Kidney tubule cell (primary cell): Measurements from ENCODE around the gene MLPH.

ENCODE experiments used
- DNase-seq: peaks from one replicate; pipeline ENCODE4 v3.0.0-alpha.2; 2018; ENCODE audit warnings: low spot score

Gene MLPH

GRCh38 chr2:237486819-237487448, at the start of gene MLPH:
Gene MLPH, plus strand, starts transcription at chr2:237487251. Its CDS starts 6,176 bp downstream, at chr2:237493427.
- DNase-seq, result peak; percentile 59

GRCh38 chr2:237437566-237437965, 49.5 kb upstream of the MLPH start:
- no peak for DNase-seq

- peak; percentile 66 for DNase-seq
These were observed 48.7 kb upstream of the MLPH start for GRCh38 chr2:237438080-237438940.

- DNase-seq, result no peak
These were observed 46.2 kb upstream of the MLPH start for GRCh38 chr2:237440819-237441281.

- peak; percentile 21 for DNase-seq
These were observed 45.3 kb upstream of the MLPH start for GRCh38 chr2:237441605-237442274.

- DNase-seq, result no peak
These were observed 43.0 kb upstream of the MLPH start for GRCh38 chr2:237444071-237444470.

- DNase-seq, result no peak
These were observed 41.3 kb upstream of the MLPH start for GRCh38 chr2:237445611-237446337.

GRCh38 chr2:237446338-237446665, 40.7 kb upstream of the MLPH start:
- DNase-seq, result no peak

- DNase-seq, result no peak
These were observed 39.6 kb upstream of the MLPH start for GRCh38 chr2:237447496-237447895.

- DNase-seq, result no peak
These were observed 38.9 kb upstream of the MLPH start for GRCh38 chr2:237448171-237448570.

- DNase-seq, result no peak
These were observed 38.4 kb upstream of the MLPH start for GRCh38 chr2:237448626-237449025.

GRCh38 chr2:237449193-237449881, 37.7 kb upstream of the MLPH start:
- DNase-seq, result no peak

GRCh38 chr2:237450108-237450507, 36.9 kb upstream of the MLPH start:
- DNase-seq, result no peak

- no peak for DNase-seq
These were observed 36.5 kb upstream of the MLPH start for GRCh38 chr2:237450583-237450982.

GRCh38 chr2:237451643-237452469, 35.2 kb upstream of the MLPH start:
- no peak for DNase-seq

GRCh38 chr2:237452861-237453260, 34.2 kb upstream of the MLPH start:
- peak; percentile 24 for DNase-seq

- DNase-seq, result no peak
These were observed 33.4 kb upstream of the MLPH start for GRCh38 chr2:237453671-237454070.

GRCh38 chr2:237455764-237456163, 31.3 kb upstream of the MLPH start:
- peak; percentile 47 for DNase-seq

GRCh38 chr2:237456200-237456843, 30.7 kb upstream of the MLPH start:
- peak; percentile 75 for DNase-seq

- DNase-seq, result no peak
These were observed 29.6 kb upstream of the MLPH start for GRCh38 chr2:237457388-237457941.
